ENCODE results near the gene CHKB.

CHKB gene

GRCh38 chr22:50602338-50602700 is 19.7 kb upstream of the CHKB start:
- no peak overlapping the region for H3K4me3 ChIP-seq (ENCODE audit: low read depth in 1 of 2, low read length in 1 of 2)
- H3K36me3 ChIP-seq, result no peaks in the 10 kb centered on the region
- no peaks in the 10 kb centered on the region for H3K9me3 ChIP-seq
- no peak for TF ChIP-seq CTCF (IDR thresholded peaks at IDR 0.05)
- H3K4me1 ChIP-seq (ENCODE audit: control insufficient read depth in 1 of 2, insufficient read depth in 1 of 2, low read depth in 1 of 2, low read length in 1 of 2), result peaks cover 0 to 8% of the 10 kb centered on the region in 2 experiments
- H3K27ac ChIP-seq, result no peak overlapping the region
- peaks cover 99% of the 10 kb centered on the region for H3K27me3 ChIP-seq

DNA sequence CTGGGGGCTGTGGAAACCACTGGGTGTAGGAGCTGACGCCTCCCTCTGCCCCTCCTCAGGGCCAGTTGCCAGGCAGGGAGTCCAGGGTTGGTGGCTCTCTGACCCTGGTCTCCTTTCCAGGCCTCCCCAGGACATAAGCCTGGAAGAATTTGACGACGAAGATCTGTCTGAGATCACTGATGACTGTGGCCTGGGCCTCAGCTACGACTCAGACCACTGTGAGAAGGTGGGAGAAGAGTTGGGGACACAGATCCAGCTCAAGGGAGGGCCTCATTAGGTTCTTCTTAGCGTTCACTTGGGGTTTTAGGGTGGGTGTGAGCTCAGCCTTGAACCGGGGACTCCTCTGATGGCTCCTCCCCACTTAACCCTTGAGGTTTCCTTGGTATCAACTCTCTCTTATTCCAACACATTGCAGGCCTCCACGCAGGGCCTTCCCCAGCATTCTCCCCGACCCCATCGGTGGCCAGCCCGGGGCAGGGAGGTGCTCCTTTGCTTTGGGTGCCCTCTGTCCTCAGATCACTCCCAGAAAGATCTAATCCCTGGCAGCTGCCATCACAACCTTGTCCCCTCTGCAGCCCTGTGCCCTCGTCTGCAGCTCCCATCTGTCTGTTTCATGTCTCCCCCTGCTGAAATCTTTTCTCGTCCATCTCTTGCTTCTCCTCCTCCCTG is 19.2 kb upstream of the CHKB start:
- H3K27me3 ChIP-seq, result peaks cover 98% of the 10 kb centered on the region
- H3K4me1 ChIP-seq (ENCODE audit: control insufficient read depth in 1 of 2, insufficient read depth in 1 of 2, low read depth in 1 of 2, low read length in 1 of 2), result peaks cover 0 to 8% of the 10 kb centered on the region in 2 experiments
- H3K27ac ChIP-seq, result no peak overlapping the region
- TF ChIP-seq CTCF (IDR thresholded peaks at IDR 0.05), result no peak
- H3K4me3 ChIP-seq (ENCODE audit: low read depth in 1 of 2, low read length in 1 of 2), result no peak overlapping the region
- H3K9me3 ChIP-seq, result no peaks in the 10 kb centered on the region
- no peaks in the 10 kb centered on the region for H3K36me3 ChIP-seq

- no peak overlapping the region for H3K4me3 ChIP-seq (ENCODE audit: low read depth in 1 of 2, low read length in 1 of 2)
Measured at GRCh38 chr22:50600967-50601668, 18.5 kb upstream of the CHKB start.

DNA sequence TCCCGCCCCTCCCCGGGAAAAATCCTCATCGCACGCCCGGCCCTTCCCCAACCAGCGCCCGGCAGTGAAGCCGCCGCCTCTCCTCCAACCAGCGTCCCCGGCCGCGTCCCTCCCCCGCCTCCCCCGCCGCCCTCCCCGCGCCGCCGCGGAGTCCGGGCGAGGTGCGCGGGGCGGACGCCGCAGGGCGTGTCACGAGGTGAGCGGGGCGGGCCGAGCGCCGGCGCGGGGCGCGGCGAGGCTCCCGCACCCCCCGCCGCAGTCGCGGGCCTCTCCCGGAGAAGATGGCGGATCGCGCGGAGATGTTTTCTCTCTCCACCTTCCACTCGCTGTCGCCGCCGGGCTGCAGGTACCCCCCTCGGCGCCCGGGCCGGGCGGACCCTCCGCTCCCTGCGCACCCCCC is 17.9 kb upstream of the CHKB start, which contains the start of gene MAPK8IP2:
TSS of gene MAPK8IP2 (plus strand) at position 256 of the 400 bp plus-strand sequence. CDS start at position 282, 26 bp downstream.
- no peak within 1 kb of the TSS for H3K27ac ChIP-seq
- no peak for TF ChIP-seq CTCF (IDR thresholded peaks at IDR 0.05)
- peak within 1 kb of the TSS; percentile 20 to 28 for H3K4me3 ChIP-seq (ENCODE audit: low read depth in 1 of 2, low read length in 1 of 2)
- H3K36me3 ChIP-seq, result no peaks in the 10 kb centered on the region
- peaks cover 85% of the 10 kb centered on the region for H3K27me3 ChIP-seq
- no peaks in the 10 kb centered on the region for H3K9me3 ChIP-seq
- H3K4me1 ChIP-seq (ENCODE audit: control insufficient read depth in 1 of 2, insufficient read depth in 1 of 2, low read depth in 1 of 2, low read length in 1 of 2), result peaks cover 0 to 8% of the 10 kb centered on the region in 2 experiments

More at GRCh38 chr22:50600967-50601668, 18.5 kb upstream of the CHKB start:
- Histone ChIP-seq H3K27me3 (peaks cover 91% of the 10 kb centered on the region), H3K27ac (no peak overlapping the region), H3K4me1 (ENCODE audit: control insufficient read depth in 1 of 2, insufficient read depth in 1 of 2, low read depth in 1 of 2, low read length in 1 of 2) (peaks cover 0 to 8% of the 10 kb centered on the region in 2 experiments), H3K9me3 (no peaks in the 10 kb centered on the region), H3K36me3 (no peaks in the 10 kb centered on the region)
- TF ChIP-seq CTCF (IDR thresholded peaks at IDR 0.05), result no peak

DNA sequence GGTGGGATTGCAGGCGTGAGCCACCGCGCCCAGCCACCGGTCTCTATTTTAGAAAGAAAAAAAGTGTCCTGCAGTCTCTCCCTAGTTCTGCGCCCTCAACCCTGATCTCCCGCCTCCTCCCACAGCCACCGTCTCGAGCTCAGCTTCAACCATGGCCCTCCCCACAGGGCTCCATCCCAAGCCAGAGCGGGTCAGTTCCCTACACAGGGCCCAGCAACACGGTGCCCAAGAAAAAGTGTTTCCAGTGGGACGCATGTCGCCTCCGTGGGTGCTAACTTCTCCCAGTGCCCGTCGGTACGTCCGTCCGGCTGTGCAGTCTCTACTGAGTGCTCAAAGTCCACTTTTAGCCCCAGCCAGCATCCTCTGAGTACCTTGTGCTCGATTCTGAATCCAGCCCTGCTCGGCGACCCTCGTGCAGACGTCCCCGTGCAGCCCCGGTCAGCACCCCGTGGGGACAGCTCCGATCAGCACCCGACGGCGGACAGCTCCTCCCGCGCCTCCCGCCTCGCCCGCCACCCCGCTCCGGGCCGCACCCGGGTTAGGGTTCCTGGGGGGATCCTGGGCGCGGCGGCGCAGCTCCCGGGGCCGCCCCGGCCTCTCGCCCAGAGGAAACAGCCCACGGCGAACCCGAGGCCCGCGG is 17.3 kb upstream of the CHKB start:
- Histone ChIP-seq H3K36me3 (no peaks in the 10 kb centered on the region), H3K27ac (no peak overlapping the region), H3K4me1 (ENCODE audit: control insufficient read depth in 1 of 2, insufficient read depth in 1 of 2, low read depth in 1 of 2, low read length in 1 of 2) (peaks cover 0 to 8% of the 10 kb centered on the region in 2 experiments), H3K4me3 (ENCODE audit: low read depth in 1 of 2, low read length in 1 of 2) (peak overlapping the region in 1 of 2 experiments; percentile 28), H3K27me3 (peaks cover 79% of the 10 kb centered on the region), H3K9me3 (no peaks in the 10 kb centered on the region)
- TF ChIP-seq CTCF (IDR thresholded peaks at IDR 0.05), result no peak

Measured in neutrophil (primary cell).